ENCODE results near the gene MGAT5B.

MGAT5B gene

GRCh38 chr17:76947771-76948170, 79.6 kb downstream of the MGAT5B start:
- no peak overlapping the region for H2BK12ac ChIP-seq (ENCODE audit: low read length)
- no peaks in the 10 kb centered on the region for H3K79me2 ChIP-seq (ENCODE audit: control insufficient read depth, insufficient read depth, low read length, poor library complexity)
- no peaks in the 10 kb centered on the region for H3K27me3 ChIP-seq (ENCODE audit: insufficient read depth, low read length)
- no peak overlapping the region for H4K12ac ChIP-seq (ENCODE audit: low read depth, low read length)
- H3K4me2 ChIP-seq (ENCODE audit: low read length) = no peak overlapping the region
- H3K36me3 ChIP-seq (ENCODE audit: control insufficient read depth in 1 of 2, insufficient read depth in 2 of 2, low read length in 2 of 2) = no peaks in the 10 kb centered on the region
- no peak overlapping the region for H2AK5ac ChIP-seq (ENCODE audit: low read length)
- WGBS (ENCODE audit: extremely low coverage, insufficient coverage, insufficient read length) = no CpG with 5 or more reads among the region's 17 CpGs
- H3K4me3 ChIP-seq (ENCODE audit: low read depth, low read length) = no peak overlapping the region
- no peak overlapping the region for H3K27ac ChIP-seq (ENCODE audit: low read depth, low read length)
- no peak overlapping the region for H2BK5ac ChIP-seq (ENCODE audit: low read depth, low read length, poor library complexity)
- no peak overlapping the region for H4K8ac ChIP-seq (ENCODE audit: low read depth, low read length)
- H3K9ac ChIP-seq (ENCODE audit: low read length) = no peak overlapping the region
- no peaks in the 10 kb centered on the region for H3K4me1 ChIP-seq (ENCODE audit: control insufficient read depth in 1 of 2, insufficient read depth in 2 of 2, low read length in 2 of 2)
- no peak overlapping the region for H3K4ac ChIP-seq (ENCODE audit: low read depth, low read length)
- no peak overlapping the region for H2AFZ ChIP-seq (ENCODE audit: insufficient read depth, low read length, poor library complexity)
- no peaks in the 10 kb centered on the region for H3K79me1 ChIP-seq (ENCODE audit: low read length)
- H3K18ac ChIP-seq (ENCODE audit: low read length) = no peak overlapping the region
- no peak overlapping the region for H2BK120ac ChIP-seq (ENCODE audit: insufficient read depth, low read length, poor library complexity)
- H4K91ac ChIP-seq (ENCODE audit: low read depth, low read length) = no peak overlapping the region
- no peak overlapping the region for H3K14ac ChIP-seq (ENCODE audit: low read length)
- H3K23ac ChIP-seq (ENCODE audit: low read length) = no peak overlapping the region
- DNase-seq = no peak
- no peaks in the 10 kb centered on the region for H3K9me3 ChIP-seq (ENCODE audit: insufficient read depth, low read depth, low read length)

GRCh38 chr17:76948301-76948700, 80.1 kb downstream of the MGAT5B start:
- H2AK5ac ChIP-seq (ENCODE audit: low read length) = no peak overlapping the region
- H2BK12ac ChIP-seq (ENCODE audit: low read length) = no peak overlapping the region
- no peaks in the 10 kb centered on the region for H3K36me3 ChIP-seq (ENCODE audit: control insufficient read depth in 1 of 2, insufficient read depth in 2 of 2, low read length in 2 of 2)
- no peak overlapping the region for H2BK5ac ChIP-seq (ENCODE audit: low read depth, low read length, poor library complexity)
- H3K23ac ChIP-seq (ENCODE audit: low read length) = no peak overlapping the region
- no peak overlapping the region for H3K4me3 ChIP-seq (ENCODE audit: low read depth, low read length)
- no peak overlapping the region for H4K8ac ChIP-seq (ENCODE audit: low read depth, low read length)
- no peak overlapping the region for H3K18ac ChIP-seq (ENCODE audit: low read length)
- H3K79me2 ChIP-seq (ENCODE audit: control insufficient read depth, insufficient read depth, low read length, poor library complexity) = no peaks in the 10 kb centered on the region
- H3K27ac ChIP-seq (ENCODE audit: low read depth, low read length) = no peak overlapping the region
- H3K4me2 ChIP-seq (ENCODE audit: low read length) = no peak overlapping the region
- H2AFZ ChIP-seq (ENCODE audit: insufficient read depth, low read length, poor library complexity) = no peak overlapping the region
- no peak overlapping the region for H3K14ac ChIP-seq (ENCODE audit: low read length)
- no CpG with 5 or more reads among the region's 10 CpGs for WGBS (ENCODE audit: extremely low coverage, insufficient coverage, insufficient read length)
- H4K91ac ChIP-seq (ENCODE audit: low read depth, low read length) = no peak overlapping the region
- no peaks in the 10 kb centered on the region for H3K27me3 ChIP-seq (ENCODE audit: insufficient read depth, low read length)
- H3K4me1 ChIP-seq (ENCODE audit: control insufficient read depth in 1 of 2, insufficient read depth in 2 of 2, low read length in 2 of 2) = no peaks in the 10 kb centered on the region
- H3K4ac ChIP-seq (ENCODE audit: low read depth, low read length) = no peak overlapping the region
- H4K12ac ChIP-seq (ENCODE audit: low read depth, low read length) = no peak overlapping the region
- no peaks in the 10 kb centered on the region for H3K9me3 ChIP-seq (ENCODE audit: insufficient read depth, low read depth, low read length)
- no peaks in the 10 kb centered on the region for H3K79me1 ChIP-seq (ENCODE audit: low read length)
- H3K9ac ChIP-seq (ENCODE audit: low read length) = no peak overlapping the region
- no peak overlapping the region for H2BK120ac ChIP-seq (ENCODE audit: insufficient read depth, low read length, poor library complexity)
- DNase-seq = no peak

GRCh38 chr17:76948726-76949342, 80.6 kb downstream of the MGAT5B start:
- Histone ChIP-seq H2AK5ac (ENCODE audit: low read length) (no peak overlapping the region), H3K27ac (ENCODE audit: low read depth, low read length) (no peak overlapping the region), H3K36me3 (ENCODE audit: control insufficient read depth in 1 of 2, insufficient read depth in 2 of 2, low read length in 2 of 2) (no peaks in the 10 kb centered on the region), H4K12ac (ENCODE audit: low read depth, low read length) (no peak overlapping the region), H3K4me1 (ENCODE audit: control insufficient read depth in 1 of 2, insufficient read depth in 2 of 2, low read length in 2 of 2) (no peaks in the 10 kb centered on the region), H2AFZ (ENCODE audit: insufficient read depth, low read length, poor library complexity) (no peak overlapping the region), H4K8ac (ENCODE audit: low read depth, low read length) (no peak overlapping the region), H3K9me3 (ENCODE audit: insufficient read depth, low read depth, low read length) (no peaks in the 10 kb centered on the region), H3K18ac (ENCODE audit: low read length) (no peak overlapping the region), H3K27me3 (ENCODE audit: insufficient read depth, low read length) (no peaks in the 10 kb centered on the region), H3K4me3 (ENCODE audit: low read depth, low read length) (no peak overlapping the region), H3K4me2 (ENCODE audit: low read length) (no peak overlapping the region), H2BK120ac (ENCODE audit: insufficient read depth, low read length, poor library complexity) (no peak overlapping the region), H2BK5ac (ENCODE audit: low read depth, low read length, poor library complexity) (no peak overlapping the region), H3K14ac (ENCODE audit: low read length) (no peak overlapping the region), H3K79me2 (ENCODE audit: control insufficient read depth, insufficient read depth, low read length, poor library complexity) (no peaks in the 10 kb centered on the region), H4K91ac (ENCODE audit: low read depth, low read length) (no peak overlapping the region), H3K79me1 (ENCODE audit: low read length) (no peaks in the 10 kb centered on the region), H3K23ac (ENCODE audit: low read length) (no peak overlapping the region), H2BK12ac (ENCODE audit: low read length) (no peak overlapping the region), H3K9ac (ENCODE audit: low read length) (no peak overlapping the region), H3K4ac (ENCODE audit: low read depth, low read length) (no peak overlapping the region)
- DNase-seq = no peak
- WGBS (ENCODE audit: extremely low coverage, insufficient coverage, insufficient read length) = no CpG with 5 or more reads among the region's 27 CpGs

- no peak overlapping the region for H2BK5ac ChIP-seq (ENCODE audit: low read depth, low read length, poor library complexity)
- H2BK12ac ChIP-seq (ENCODE audit: low read length) = no peak overlapping the region
- H3K4me3 ChIP-seq (ENCODE audit: low read depth, low read length) = no peak overlapping the region
- H3K79me1 ChIP-seq (ENCODE audit: low read length) = no peaks in the 10 kb centered on the region
- no peak overlapping the region for H3K4ac ChIP-seq (ENCODE audit: low read depth, low read length)
- no peaks in the 10 kb centered on the region for H3K27me3 ChIP-seq (ENCODE audit: insufficient read depth, low read length)
- no peaks in the 10 kb centered on the region for H3K79me2 ChIP-seq (ENCODE audit: control insufficient read depth, insufficient read depth, low read length, poor library complexity)
- H4K8ac ChIP-seq (ENCODE audit: low read depth, low read length) = no peak overlapping the region
- H2AFZ ChIP-seq (ENCODE audit: insufficient read depth, low read length, poor library complexity) = no peak overlapping the region
- WGBS (ENCODE audit: extremely low coverage, insufficient coverage, insufficient read length) = no CpG with 5 or more reads among the region's 18 CpGs
- no peak overlapping the region for H3K9ac ChIP-seq (ENCODE audit: low read length)
- H3K4me2 ChIP-seq (ENCODE audit: low read length) = no peak overlapping the region
- no peak for DNase-seq
- no peak overlapping the region for H3K23ac ChIP-seq (ENCODE audit: low read length)
- no peak overlapping the region for H4K91ac ChIP-seq (ENCODE audit: low read depth, low read length)
- no peak overlapping the region for H2BK120ac ChIP-seq (ENCODE audit: insufficient read depth, low read length, poor library complexity)
- H3K18ac ChIP-seq (ENCODE audit: low read length) = no peak overlapping the region
- H3K14ac ChIP-seq (ENCODE audit: low read length) = no peak overlapping the region
- no peak overlapping the region for H2AK5ac ChIP-seq (ENCODE audit: low read length)
- H3K36me3 ChIP-seq (ENCODE audit: control insufficient read depth in 1 of 2, insufficient read depth in 2 of 2, low read length in 2 of 2) = no peaks in the 10 kb centered on the region
- H3K27ac ChIP-seq (ENCODE audit: low read depth, low read length) = no peak overlapping the region
- no peaks in the 10 kb centered on the region for H3K9me3 ChIP-seq (ENCODE audit: insufficient read depth, low read depth, low read length)
- no peak overlapping the region for H4K12ac ChIP-seq (ENCODE audit: low read depth, low read length)
- no peaks in the 10 kb centered on the region for H3K4me1 ChIP-seq (ENCODE audit: control insufficient read depth in 1 of 2, insufficient read depth in 2 of 2, low read length in 2 of 2)
These were observed 81.9 kb downstream of the MGAT5B start for GRCh38 chr17:76949913-76950695.
